ENCODE data around the gene IPCEF1.

The IPCEF1 gene

GRCh38 chr6:154356690-154357089 is at the start of gene IPCEF1:
Gene IPCEF1 (minus strand): TSS chr6:154356803. CDS start chr6:154265947, 90,856 bp downstream.
- no peak for DNase-seq

GRCh38 chr6:154406301-154406700 is 49.7 kb upstream of the IPCEF1 start:
- no peak for DNase-seq

GRCh38 chr6:154404791-154405400 is 48.3 kb upstream of the IPCEF1 start:
- no peak for DNase-seq

DNA sequence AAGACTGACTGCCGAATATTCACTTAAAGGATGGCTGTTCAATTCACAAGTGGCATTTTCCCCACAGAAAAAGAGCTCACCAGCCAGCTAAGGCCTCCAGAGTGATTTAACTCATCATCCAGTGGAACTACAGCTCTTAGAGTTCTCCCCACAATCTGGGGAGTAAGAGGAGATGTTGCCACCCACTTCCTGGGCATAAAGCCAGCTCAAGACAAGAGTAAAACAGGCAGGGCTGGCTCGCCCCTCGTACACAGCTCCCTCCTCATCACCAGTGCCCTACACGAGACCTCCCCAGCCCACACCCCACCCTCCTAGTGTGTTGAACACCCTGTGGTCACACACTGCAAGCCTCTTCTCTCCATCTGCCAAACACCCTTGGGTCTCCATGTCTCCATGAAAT is 47.2 kb upstream of the IPCEF1 start:
- DNase-seq = no peak

DNA sequence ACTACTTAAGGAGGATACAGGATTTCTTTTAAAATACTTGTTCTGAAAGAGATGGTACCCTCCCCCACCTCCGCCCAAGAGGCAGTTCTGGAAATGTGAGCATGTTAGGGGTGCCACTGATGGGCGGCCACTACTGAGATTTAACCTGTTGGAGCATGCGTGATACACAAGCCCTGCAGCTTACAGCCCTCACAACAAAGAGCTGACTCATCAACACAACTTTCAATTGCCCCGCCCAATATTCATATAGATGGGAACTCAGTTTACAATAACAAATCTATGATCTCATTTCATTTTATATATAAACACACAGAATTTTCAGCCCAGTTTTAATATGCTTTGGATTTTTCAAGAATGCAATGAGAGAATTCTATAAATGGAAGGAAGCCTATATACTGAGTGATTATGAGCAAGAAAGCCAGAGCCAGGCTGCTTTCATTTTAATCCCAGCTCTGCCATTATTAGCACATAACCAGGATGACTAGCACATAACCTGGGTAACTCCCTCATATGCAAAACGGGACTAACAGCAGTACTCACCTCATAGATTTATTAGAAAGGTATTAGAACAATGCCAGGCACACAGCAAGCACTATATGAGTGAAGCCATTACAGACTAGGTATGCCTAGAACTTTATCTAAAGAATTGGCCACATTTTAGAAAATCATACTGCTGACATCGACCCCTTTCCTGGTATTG is 45.6 kb upstream of the IPCEF1 start:
- no peak for DNase-seq

GRCh38 chr6:154399097-154399496 is 42.5 kb upstream of the IPCEF1 start:
- no peak for DNase-seq

DNA sequence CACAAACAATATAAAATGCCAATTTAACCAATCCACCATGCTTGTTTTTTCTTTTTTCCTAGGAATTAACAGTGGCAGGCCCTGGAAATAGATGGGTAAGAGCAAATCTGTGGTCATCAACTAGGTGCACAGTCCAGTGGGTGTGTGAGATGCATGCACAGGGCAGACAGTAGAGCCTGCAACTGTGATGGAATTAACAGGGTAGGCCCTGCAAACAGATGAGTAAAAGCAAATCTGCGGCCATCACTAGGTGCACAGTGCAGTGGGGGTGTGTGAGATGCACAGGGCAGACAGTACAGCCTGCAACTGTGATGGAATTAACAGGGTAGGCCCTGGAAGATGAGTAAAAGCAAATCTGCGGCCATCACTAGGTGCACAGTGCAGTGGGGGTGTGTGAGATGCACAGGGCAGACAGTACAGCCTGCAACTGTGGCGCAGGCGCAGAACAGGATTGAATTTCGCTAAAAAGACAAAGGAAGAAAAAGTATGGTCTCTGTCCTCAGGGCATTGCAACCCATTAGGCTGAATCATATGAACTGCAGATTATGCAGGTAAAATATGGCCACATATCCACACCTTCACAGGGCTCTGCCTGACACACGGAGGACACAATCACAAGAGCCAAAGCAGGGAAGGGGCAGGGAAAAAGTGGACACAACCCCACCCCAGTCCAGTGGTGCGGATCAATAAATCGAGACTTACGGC is 41.0 kb upstream of the IPCEF1 start:
- no peak for DNase-seq

- DNase-seq = no peak
These were observed 39.3 kb upstream of the IPCEF1 start for GRCh38 chr6:154395878-154396277.

GRCh38 chr6:154395316-154395715 is 38.7 kb upstream of the IPCEF1 start:
- no peak for DNase-seq

GRCh38 chr6:154394571-154394970 is 38.0 kb upstream of the IPCEF1 start:
- no peak for DNase-seq

GRCh38 chr6:154390034-154390433 is 33.4 kb upstream of the IPCEF1 start:
- DNase-seq = no peak

- no peak for DNase-seq
These were observed 32.2 kb upstream of the IPCEF1 start for GRCh38 chr6:154388803-154389202.

GRCh38 chr6:154386848-154387717 is 30.5 kb upstream of the IPCEF1 start:
- no peak for DNase-seq

DNA sequence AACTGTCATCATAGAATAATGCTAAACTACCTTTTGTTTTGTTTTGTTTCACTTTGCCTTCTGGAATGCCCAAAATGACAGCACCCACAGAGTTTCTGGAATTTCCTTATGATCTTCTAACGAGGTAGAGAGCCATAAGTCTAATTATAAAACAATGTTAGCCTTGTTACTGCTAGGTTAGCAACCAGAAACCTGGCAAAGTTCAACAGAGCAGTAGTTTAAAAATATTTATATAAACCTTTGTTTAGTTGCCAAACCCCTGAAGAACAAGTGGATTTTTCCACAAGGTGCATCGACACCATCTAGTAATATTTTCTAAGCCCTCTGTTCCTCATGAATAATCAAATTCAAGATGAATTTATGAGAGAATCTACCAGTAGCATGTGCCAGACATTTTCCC is 27.6 kb upstream of the IPCEF1 start:
- DNase-seq = no peak

DNA sequence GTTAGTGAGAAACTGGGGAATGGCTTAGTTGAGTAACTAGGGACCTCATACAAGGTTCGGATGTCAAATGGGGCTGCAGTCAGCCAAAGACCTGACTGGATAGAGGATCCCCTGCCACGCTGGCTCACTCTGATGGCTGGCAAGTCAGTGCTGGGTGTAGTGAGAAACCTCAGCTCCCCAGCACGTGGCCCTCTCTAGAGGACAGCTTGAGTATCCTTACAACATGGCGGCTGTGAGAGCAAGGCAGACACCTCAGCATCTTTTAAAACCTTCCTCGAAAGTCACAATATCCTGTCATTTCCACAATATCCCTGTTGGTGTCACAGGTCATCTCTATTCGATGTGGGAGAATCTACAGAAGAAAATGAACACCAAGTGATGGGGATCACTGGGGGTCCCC is 26.7 kb upstream of the IPCEF1 start:
- DNase-seq = no peak

- DNase-seq = no peak
These were observed 26.1 kb upstream of the IPCEF1 start for GRCh38 chr6:154382740-154383139.

DNA sequence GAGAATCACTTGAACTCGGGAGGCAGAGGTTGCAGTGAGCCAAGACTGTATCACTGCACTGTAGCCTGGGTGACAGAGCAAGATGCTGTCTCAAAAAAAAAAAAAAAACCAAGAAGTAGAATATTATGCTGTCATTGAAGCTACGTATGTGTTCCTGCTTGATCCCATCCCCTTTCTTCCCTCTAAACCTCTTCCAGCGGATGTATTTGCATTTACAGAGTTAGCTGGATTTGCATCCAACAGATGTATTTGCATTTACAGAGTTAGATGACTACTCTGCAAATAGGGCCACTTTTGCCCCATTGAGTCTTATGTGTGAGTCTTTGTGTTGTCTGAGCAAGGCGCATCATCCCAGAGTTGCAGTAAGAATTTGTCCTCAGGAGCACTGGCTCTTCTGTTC is 24.9 kb upstream of the IPCEF1 start:
- DNase-seq = no peak

DNA sequence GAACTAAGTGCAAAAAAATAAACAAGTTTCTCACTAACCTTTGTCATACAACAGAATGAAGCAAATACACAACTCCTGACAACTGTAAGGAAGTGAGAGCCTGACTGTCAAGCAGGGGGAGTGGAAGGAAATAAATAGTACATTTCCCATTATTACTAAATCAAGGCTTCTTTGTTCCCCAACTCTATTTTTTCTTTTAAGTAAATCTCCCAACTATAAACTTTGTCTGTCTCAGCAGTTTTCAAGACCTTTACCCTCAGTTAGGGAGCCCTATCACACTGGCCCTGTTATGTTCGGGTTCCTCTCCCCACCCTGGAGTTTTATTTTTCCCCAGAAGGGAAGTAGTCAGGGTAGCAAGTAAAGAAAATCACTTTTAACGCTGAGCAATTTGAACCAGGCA is 24.1 kb upstream of the IPCEF1 start:
- DNase-seq = no peak

- DNase-seq = no peak
These were observed 23.0 kb upstream of the IPCEF1 start for GRCh38 chr6:154379585-154379984.

- DNase-seq = no peak
These were observed 21.9 kb upstream of the IPCEF1 start for GRCh38 chr6:154378518-154378917.

- no peak for DNase-seq
These were observed 21.1 kb upstream of the IPCEF1 start for GRCh38 chr6:154377726-154378125.

DNA sequence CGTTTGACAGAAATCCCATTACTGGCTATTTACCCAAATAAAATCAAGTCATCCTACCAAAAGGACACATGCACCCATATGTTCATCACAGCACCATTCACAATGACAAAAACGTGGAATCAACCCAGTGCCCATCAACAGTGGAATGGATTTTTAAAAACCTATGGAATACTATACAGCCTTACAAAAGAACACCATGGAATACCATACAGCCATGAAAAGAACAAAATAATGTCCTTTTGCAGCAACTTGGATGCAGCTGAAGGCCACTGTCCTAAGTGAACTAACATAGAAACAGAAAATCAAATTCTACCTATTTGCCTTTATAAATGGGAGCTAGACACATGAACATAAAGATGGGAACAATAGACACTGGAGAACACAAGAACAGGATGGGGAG is 17.4 kb upstream of the IPCEF1 start:
- no peak for DNase-seq

GRCh38 chr6:154371281-154371680 is 14.7 kb upstream of the IPCEF1 start:
- DNase-seq = no peak
